IPS DF 6.9 (cell line): ENCODE results near the gene TTC7B.

Experiments
- DNase-seq: peaks from one replicate; pipeline ENCODE4 v3.0.0-alpha.2; 2013; ENCODE audit warnings: low read depth, low spot score
- H3K27ac ChIP-seq: one replicate; pipeline ENCODE4 v1.5.1; 2013; ENCODE audit warnings: low read length, control low read depth
- H3K27me3 ChIP-seq: 2 replicates; pipeline ENCODE4 v1.6.1; 2013; ENCODE audit warnings: mild to moderate bottlenecking, low read length; ENCODE audit not compliant: control insufficient read depth, insufficient read depth
- H3K36me3 ChIP-seq: 2 replicates; pipeline ENCODE4 v1.6.1; 2013; ENCODE audit warnings: low read length; ENCODE audit not compliant: control insufficient read depth, insufficient read depth
- H3K4me1 ChIP-seq: 2 replicates; pipeline ENCODE4 v1.6.1; 2013; ENCODE audit warnings: low read length; ENCODE audit not compliant: control insufficient read depth, insufficient read depth
- H3K4me3 ChIP-seq: 2 replicates; pipeline ENCODE4 v1.5.1; 2013; ENCODE audit warnings: mild to moderate bottlenecking, low read length
- H3K9me3 ChIP-seq: 2 replicates; pipeline ENCODE4 v1.6.1; 2013; ENCODE audit warnings: low read length, inconsistent platforms; ENCODE audit not compliant: control insufficient read depth, insufficient read depth
- WGBS: extraction: QIAGEN DNeasy Blood & Tissue Kit; methylation state at CpG from one replicate; pipeline ENCODE4 v1.1.7; 2013; ENCODE audit warnings: mixed read lengths, missing lambda C conversion rate; ENCODE audit not compliant: insufficient read length, insufficient coverage; 5-methylcytosine and 5-hydroxymethylcytosine counted together

The TTC7B gene

GRCh38 chr14:90627478-90627877 lies 188.8 kb downstream of the TTC7B start:
- Histone ChIP-seq H3K27me3 (no peaks in the 10 kb centered on the region), H3K9me3 (no peaks in the 10 kb centered on the region), H3K27ac (no peak overlapping the region), H3K4me1 (peaks cover 5% of the 10 kb centered on the region), H3K36me3 (no peaks in the 10 kb centered on the region), H3K4me3 (no peak overlapping the region)
- DNase-seq: no peak
- WGBS: no CpG with 5 or more reads among the region's 9 CpGs

- no CpG with 5 or more reads among the region's 7 CpGs for WGBS
- no peaks in the 10 kb centered on the region for H3K9me3 ChIP-seq
- H3K27ac ChIP-seq: no peak overlapping the region
- H3K36me3 ChIP-seq: no peaks in the 10 kb centered on the region
- peaks cover 5% of the 10 kb centered on the region for H3K4me1 ChIP-seq
- no peak for DNase-seq
- no peak overlapping the region for H3K4me3 ChIP-seq
- no peaks in the 10 kb centered on the region for H3K27me3 ChIP-seq
Measured at GRCh38 chr14:90626550-90626949, 189.7 kb downstream of the TTC7B start.

GRCh38 chr14:90625445-90625844 lies 190.8 kb downstream of the TTC7B start:
- no peak for DNase-seq
- Histone ChIP-seq H3K36me3 (no peaks in the 10 kb centered on the region; the same call in 1 of the 2 replicates), H3K27ac (no peak overlapping the region), H3K4me3 (no peak overlapping the region), H3K4me1 (peaks cover 5% of the 10 kb centered on the region), H3K9me3 (no peaks in the 10 kb centered on the region), H3K27me3 (no peaks in the 10 kb centered on the region)
- WGBS: no CpG with 5 or more reads among the region's 8 CpGs

- Histone ChIP-seq H3K27me3 (no peaks in the 10 kb centered on the region), H3K4me3 (no peak overlapping the region), H3K9me3 (no peaks in the 10 kb centered on the region), H3K27ac (no peak overlapping the region), H3K4me1 (peaks cover 5% of the 10 kb centered on the region), H3K36me3 (no peaks in the 10 kb centered on the region; the same call in 1 of the 2 replicates)
- no CpG with 5 or more reads among the region's 14 CpGs for WGBS
- DNase-seq: no peak
Measured at GRCh38 chr14:90624732-90625400, 191.4 kb downstream of the TTC7B start.

- no peaks in the 10 kb centered on the region for H3K9me3 ChIP-seq
- H3K36me3 ChIP-seq: no peaks in the 10 kb centered on the region; the same call in 1 of the 2 replicates
- peaks cover 5% of the 10 kb centered on the region for H3K4me1 ChIP-seq
- H3K27ac ChIP-seq: no peak overlapping the region
- WGBS: no CpG with 5 or more reads among the region's 8 CpGs
- no peak overlapping the region for H3K4me3 ChIP-seq
- no peaks in the 10 kb centered on the region for H3K27me3 ChIP-seq
- DNase-seq: no peak
Measured at GRCh38 chr14:90624227-90624626, 192.0 kb downstream of the TTC7B start.

- no peaks in the 10 kb centered on the region; the same call in 1 of the 2 replicates for H3K36me3 ChIP-seq
- WGBS: no CpG with 5 or more reads among the region's 32 CpGs
- H3K27ac ChIP-seq: no peak overlapping the region
- no peak for DNase-seq
- no peaks in the 10 kb centered on the region for H3K27me3 ChIP-seq
- no peak overlapping the region for H3K4me3 ChIP-seq
- H3K4me1 ChIP-seq: peaks cover 4% of the 10 kb centered on the region; the same call in 1 of the 2 replicates
- H3K9me3 ChIP-seq: no peaks in the 10 kb centered on the region
Measured at GRCh38 chr14:90621201-90621600, 195.0 kb downstream of the TTC7B start.

- Histone ChIP-seq H3K27me3 (no peaks in the 10 kb centered on the region), H3K4me3 (no peak overlapping the region), H3K36me3 (no peaks in the 10 kb centered on the region; the same call in 1 of the 2 replicates), H3K27ac (no peak overlapping the region), H3K4me1 (peaks cover 4% of the 10 kb centered on the region; the same call in 1 of the 2 replicates), H3K9me3 (no peaks in the 10 kb centered on the region)
- no CpG with 5 or more reads among the region's 7 CpGs for WGBS
- no peak for DNase-seq
Measured at GRCh38 chr14:90620568-90621077, 195.6 kb downstream of the TTC7B start.

- no CpG with 5 or more reads among the region's 8 CpGs for WGBS
- H3K27ac ChIP-seq: no peak overlapping the region
- H3K9me3 ChIP-seq: no peaks in the 10 kb centered on the region
- DNase-seq: no peak
- no peaks in the 10 kb centered on the region; the same call in 1 of the 2 replicates for H3K36me3 ChIP-seq
- H3K4me1 ChIP-seq: peaks cover 2% of the 10 kb centered on the region; the same call in 1 of the 2 replicates
- no peak overlapping the region for H3K4me3 ChIP-seq
- H3K27me3 ChIP-seq: no peaks in the 10 kb centered on the region
Measured at GRCh38 chr14:90619911-90620310, 196.3 kb downstream of the TTC7B start.

- H3K27ac ChIP-seq: no peak overlapping the region
Measured at GRCh38 chr14:90617961-90618360, 198.3 kb downstream of the TTC7B start.

GRCh38 chr14:90616881-90617280 lies 199.3 kb downstream of the TTC7B start:
- Histone ChIP-seq H3K9me3 (no peaks in the 10 kb centered on the region), H3K4me3 (no peak overlapping the region), H3K27ac (no peak overlapping the region), H3K36me3 (no peaks in the 10 kb centered on the region; the same call in 1 of the 2 replicates), H3K4me1 (no peaks in the 10 kb centered on the region), H3K27me3 (no peaks in the 10 kb centered on the region)
- WGBS: no CpG with 5 or more reads among the region's 7 CpGs
- DNase-seq: no peak

More at GRCh38 chr14:90617961-90618360, 198.3 kb downstream of the TTC7B start:
- DNase-seq: no peak
- H3K27me3 ChIP-seq: no peaks in the 10 kb centered on the region
- no peak overlapping the region for H3K4me3 ChIP-seq
- no peaks in the 10 kb centered on the region for H3K4me1 ChIP-seq
- no CpG with 5 or more reads among the region's 7 CpGs for WGBS
- H3K9me3 ChIP-seq: no peaks in the 10 kb centered on the region
- no peaks in the 10 kb centered on the region; the same call in 1 of the 2 replicates for H3K36me3 ChIP-seq
